ENCODE results near the gene STRIP1. TPM values are rescaled to one million over a fixed set of nuclear protein-coding genes. Genes with fewer than 3 reads are reported as not detected.

Gene STRIP1
- total and polyA plus RNA-seq, 12 donors = 22.3 to 47.9 (median 30.2) TPM

DNA sequence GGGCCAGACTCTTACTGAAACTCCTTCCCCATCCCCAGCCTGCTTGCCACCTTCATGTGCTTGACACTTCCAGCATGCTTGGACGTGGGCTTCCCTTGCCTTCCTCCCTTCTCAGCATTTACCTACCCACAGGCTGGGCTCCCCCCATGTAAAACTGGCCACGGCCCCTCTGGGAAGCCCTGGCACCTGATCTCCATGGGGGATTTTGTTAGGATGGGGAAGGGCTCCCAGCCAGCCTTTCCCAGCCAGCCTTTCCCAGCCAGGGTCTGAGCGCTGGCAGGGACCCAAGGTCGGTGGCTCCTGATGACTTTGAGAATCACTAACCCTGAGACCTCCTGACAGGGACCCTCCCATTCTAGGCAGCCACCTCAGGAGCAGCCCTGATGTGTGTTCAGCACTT is 29.4 kb downstream of the STRIP1 start:
- no peaks in the 10 kb centered on the region for H3K4me1 ChIP-seq (replicated peaks in 1 of 2)
- no peak overlapping the region for H3K27ac ChIP-seq
- TF ChIP-seq, protein P1, sequence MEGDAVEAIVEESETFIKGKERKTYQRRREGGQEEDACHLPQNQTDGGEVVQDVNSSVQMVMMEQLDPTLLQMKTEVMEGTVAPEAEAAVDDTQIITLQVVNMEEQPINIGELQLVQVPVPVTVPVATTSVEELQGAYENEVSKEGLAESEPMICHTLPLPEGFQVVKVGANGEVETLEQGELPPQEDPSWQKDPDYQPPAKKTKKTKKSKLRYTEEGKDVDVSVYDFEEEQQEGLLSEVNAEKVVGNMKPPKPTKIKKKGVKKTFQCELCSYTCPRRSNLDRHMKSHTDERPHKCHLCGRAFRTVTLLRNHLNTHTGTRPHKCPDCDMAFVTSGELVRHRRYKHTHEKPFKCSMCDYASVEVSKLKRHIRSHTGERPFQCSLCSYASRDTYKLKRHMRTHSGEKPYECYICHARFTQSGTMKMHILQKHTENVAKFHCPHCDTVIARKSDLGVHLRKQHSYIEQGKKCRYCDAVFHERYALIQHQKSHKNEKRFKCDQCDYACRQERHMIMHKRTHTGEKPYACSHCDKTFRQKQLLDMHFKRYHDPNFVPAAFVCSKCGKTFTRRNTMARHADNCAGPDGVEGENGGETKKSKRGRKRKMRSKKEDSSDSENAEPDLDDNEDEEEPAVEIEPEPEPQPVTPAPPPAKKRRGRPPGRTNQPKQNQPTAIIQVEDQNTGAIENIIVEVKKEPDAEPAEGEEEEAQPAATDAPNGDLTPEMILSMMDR (IDR thresholded peaks at IDR 0.05) = no peak
- TF ChIP-seq POLR2A (IDR thresholded peaks at IDR 0.05) = no peak
- peaks cover 19% of the 10 kb centered on the region for H3K27me3 ChIP-seq
- no peaks in the 10 kb centered on the region for H3K9me3 ChIP-seq (replicated peaks in 1 of 3)
- 48 to 100% (median 70%) methylated on average over 1 to 4 of the region's 4 CpGs for WGBS, 4 donors
- DNase-seq = no peak
- no peaks in the 10 kb centered on the region for H3K36me3 ChIP-seq (replicated peaks in 1 of 2)
- intact Hi-C loops (cut with DNase I) = no loop called here
- no peak overlapping the region for H3K4me3 ChIP-seq

DNA sequence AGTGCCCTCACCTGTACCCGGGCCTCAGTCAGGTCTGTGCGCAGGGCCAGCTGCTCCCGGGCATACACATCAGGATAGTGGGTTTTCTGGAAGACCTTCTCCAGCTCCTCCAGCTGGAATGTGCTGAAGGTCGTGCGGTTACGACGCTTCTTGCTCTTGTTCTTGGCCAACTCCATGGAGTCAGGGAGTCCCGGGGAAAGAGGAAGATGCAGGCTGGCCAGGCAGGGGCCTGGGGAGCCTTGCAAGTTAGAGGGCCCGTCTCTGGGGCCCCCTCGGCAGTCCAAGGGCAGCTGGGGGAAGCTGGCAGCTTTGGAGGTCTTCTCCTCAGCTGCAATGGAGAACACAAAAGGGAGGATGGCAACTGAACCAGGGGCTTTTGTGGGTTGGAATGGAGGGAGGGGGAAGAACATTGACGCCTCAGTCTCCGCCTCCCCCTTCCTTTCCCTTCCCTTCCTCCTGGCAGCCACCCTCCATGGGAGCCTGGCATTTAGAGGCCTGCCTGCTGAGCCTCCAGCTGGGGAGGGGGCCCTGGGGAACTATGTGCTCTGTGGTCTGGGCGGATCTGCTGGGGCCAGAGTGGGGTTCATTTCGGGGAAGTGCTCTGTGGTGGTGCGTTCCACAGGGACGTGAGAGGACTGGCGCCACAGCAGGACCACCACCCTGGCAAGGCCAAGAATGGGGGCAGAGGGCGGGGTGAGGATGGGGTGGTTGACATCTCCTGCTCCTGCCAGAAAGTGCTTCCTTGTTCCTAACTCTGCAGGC is 30.3 kb downstream of the STRIP1 start:
- intact Hi-C loops (cut with DNase I) = no loop called here
- Histone ChIP-seq H3K36me3 (replicated peaks in 1 of 2) (no peaks in the 10 kb centered on the region), H3K9me3 (replicated peaks in 1 of 3) (no peaks in the 10 kb centered on the region), H3K4me3 (no peak overlapping the region), H3K4me1 (replicated peaks in 1 of 2) (no peaks in the 10 kb centered on the region), H3K27me3 (peaks cover 28% of the 10 kb centered on the region), H3K27ac (no peak overlapping the region)
- DNase-seq = no peak
- WGBS, 4 donors = 86 to 92% (median 89%) methylated on average over 16 to 18 of the region's 18 CpGs
- TF ChIP-seq POLR2A (IDR thresholded peaks at IDR 0.05) = no peak
- TF ChIP-seq, protein P1 (IDR thresholded peaks at IDR 0.05) = no peak

DNA sequence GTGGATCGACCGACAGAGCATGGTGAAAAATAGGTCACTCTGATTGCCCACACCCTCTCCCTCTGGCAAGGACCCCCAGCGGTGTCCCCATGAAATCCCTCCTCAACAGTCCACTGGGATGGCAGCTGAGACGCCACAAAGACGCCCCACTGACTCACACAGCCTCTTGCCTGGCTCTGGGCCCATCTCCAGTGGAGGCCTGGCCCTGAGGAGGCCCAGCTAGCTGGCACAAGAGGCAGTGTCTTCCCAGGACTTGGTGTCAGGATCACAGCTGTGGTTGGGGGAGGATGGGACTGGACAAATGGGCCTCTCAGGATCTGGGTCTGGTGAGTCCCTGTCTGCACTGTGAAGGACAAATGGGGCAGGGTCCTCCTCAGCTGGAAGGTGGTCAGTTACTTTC is 31.4 kb downstream of the STRIP1 start:
- H3K4me1 ChIP-seq (replicated peaks in 1 of 2) = peaks cover 0 to 3% of the 10 kb centered on the region in 2 donors
- H3K27me3 ChIP-seq = peaks cover 38% of the 10 kb centered on the region
- WGBS, 4 donors = 89 to 100% (median 95%) methylated on average over 2 to 5 of the region's 5 CpGs
- no peak overlapping the region for H3K27ac ChIP-seq
- no peak overlapping the region for H3K4me3 ChIP-seq
- no peaks in the 10 kb centered on the region for H3K9me3 ChIP-seq (replicated peaks in 1 of 3)
- TF ChIP-seq, protein P1 (IDR thresholded peaks at IDR 0.05) = no peak
- TF ChIP-seq POLR2A (IDR thresholded peaks at IDR 0.05) = no peak
- H3K36me3 ChIP-seq (replicated peaks in 1 of 2) = no peaks in the 10 kb centered on the region
- intact Hi-C loops (cut with DNase I) = no loop called here
- no peak for DNase-seq

DNA sequence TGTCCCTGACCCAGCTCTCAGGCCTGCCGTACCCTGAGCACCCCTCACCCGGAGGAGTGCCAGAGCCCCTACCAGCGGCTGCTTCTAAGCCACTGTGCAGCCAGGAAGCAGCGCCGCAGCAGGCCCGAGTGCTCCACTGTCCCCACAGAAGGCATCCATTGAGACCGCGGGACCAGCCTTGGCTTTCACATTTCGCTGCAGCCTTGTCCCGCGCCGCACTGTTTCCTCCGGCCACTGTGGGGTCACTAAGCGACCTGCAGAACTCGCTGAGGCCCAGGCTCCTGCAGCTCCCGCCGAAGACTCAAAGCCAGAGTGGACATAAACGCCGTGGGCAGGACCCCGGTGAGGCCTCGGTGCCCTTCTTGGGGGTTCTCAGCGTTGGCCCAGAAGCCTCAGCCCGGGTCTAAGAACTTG is 33.1 kb downstream of the STRIP1 start:
- Histone ChIP-seq H3K27me3 (peaks cover 43% of the 10 kb centered on the region), H3K27ac (no peak overlapping the region), H3K4me3 (no peak overlapping the region), H3K4me1 (replicated peaks in 1 of 2) (peaks cover 0 to 3% of the 10 kb centered on the region in 2 donors), H3K9me3 (replicated peaks in 1 of 3) (no peaks in the 10 kb centered on the region), H3K36me3 (replicated peaks in 1 of 2) (no peaks in the 10 kb centered on the region)
- intact Hi-C loops (cut with DNase I) = no loop called here
- 72 to 77% (median 75%) methylated on average over 11 to 23 of the region's 23 CpGs; no CpG with 5 or more reads in 1 of the 4 donors for WGBS, 4 donors
- no peak for TF ChIP-seq POLR2A (IDR thresholded peaks at IDR 0.05)
- TF ChIP-seq, protein P1 (IDR thresholded peaks at IDR 0.05) = no peak
- no peak for DNase-seq
